ENCODE measurements around the gene IKZF1. TPM values are rescaled to one million over a fixed set of nuclear protein-coding genes. Genes with fewer than 3 reads are reported as not detected.

The IKZF1 gene
- total RNA-seq, 1 experiment from 2014 or later: 2.3 TPM

DNA sequence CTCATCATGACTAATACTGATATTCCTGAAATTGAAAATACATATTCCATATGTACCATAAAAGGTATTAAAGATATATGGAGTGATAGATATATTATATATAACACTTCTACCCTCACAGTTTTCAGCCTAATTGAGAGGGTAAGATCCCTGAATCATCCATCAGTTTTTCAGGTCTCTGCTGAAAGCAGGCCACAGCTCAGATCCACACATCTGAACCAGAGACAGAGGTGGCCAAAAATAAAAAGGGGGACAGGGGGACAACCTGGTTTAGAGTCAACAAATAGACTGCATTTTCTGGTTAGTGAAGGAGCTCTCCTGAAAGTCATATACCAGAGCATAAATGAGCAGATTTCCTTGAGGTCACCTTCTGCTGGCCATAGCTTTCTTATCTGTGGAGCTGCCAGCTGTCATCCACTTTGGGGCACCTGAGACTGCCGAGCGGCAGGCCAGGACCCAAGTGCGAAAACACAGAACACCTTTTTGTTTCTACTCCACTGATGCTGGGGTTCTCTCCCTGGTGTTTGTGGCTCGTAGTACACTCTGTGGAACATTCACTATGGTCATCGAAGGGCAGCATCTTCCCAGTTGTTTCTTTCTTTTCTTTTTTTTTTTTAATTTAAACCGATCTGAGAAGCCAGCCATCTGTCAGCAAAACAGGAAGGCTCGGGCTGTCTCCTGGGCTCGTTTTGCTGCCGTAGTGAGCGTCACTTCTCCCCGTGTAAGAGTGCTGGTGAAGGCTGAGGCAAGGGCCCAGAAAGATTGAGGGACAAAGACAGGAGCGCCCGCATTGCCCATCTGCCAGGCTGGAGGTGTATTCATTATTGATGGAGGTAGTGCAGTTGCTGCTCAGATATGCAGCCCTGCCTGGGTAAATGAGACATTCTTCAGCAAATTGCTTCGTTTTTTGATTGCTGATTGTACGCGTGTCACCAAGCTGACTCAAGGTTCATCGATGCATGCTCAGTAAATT, 13.5 kb downstream of the IKZF1 start:
- Mint-ChIP-seq H3K27me3 (ENCODE audit: low read depth) (peaks cover 9% of the 10 kb centered on the region; the same call in 1 of the 2 replicates), H3K4me3 (no peak overlapping the region), H3K9me3 (no peaks in the 10 kb centered on the region), H3K36me3 (no peaks in the 10 kb centered on the region), H3K27ac (no peak overlapping the region), H3K4me1 (peaks cover 58% of the 10 kb centered on the region)
- ChIA-PET POLR2A (no interaction called here), CTCF (interaction anchor here (1.4 kb wide), 1 partner anchor 113 kb away, joined by 3 read pairs; no protein-coding TSS in a partner anchor)
- no peak for DNase-seq (ENCODE audit: low spot score)
- no peak for ATAC-seq
- TF ChIP-seq, protein P1, sequence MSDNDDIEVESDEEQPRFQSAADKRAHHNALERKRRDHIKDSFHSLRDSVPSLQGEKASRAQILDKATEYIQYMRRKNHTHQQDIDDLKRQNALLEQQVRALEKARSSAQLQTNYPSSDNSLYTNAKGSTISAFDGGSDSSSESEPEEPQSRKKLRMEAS (CRISPR knock-in tag; IDR thresholded peaks at IDR 0.05): no peak
- TF ChIP-seq, protein P2, sequence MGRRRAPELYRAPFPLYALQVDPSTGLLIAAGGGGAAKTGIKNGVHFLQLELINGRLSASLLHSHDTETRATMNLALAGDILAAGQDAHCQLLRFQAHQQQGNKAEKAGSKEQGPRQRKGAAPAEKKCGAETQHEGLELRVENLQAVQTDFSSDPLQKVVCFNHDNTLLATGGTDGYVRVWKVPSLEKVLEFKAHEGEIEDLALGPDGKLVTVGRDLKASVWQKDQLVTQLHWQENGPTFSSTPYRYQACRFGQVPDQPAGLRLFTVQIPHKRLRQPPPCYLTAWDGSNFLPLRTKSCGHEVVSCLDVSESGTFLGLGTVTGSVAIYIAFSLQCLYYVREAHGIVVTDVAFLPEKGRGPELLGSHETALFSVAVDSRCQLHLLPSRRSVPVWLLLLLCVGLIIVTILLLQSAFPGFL (CRISPR knock-in tag; IDR thresholded peaks at IDR 0.05; ENCODE audit: borderline replicate concordance): no peak
- TF ChIP-seq MYBL2 (CRISPR knock-in tag; IDR thresholded peaks at IDR 0.05) (no peak), ZNF317 (CRISPR knock-in tag; IDR thresholded peaks at IDR 0.05; ENCODE audit: borderline replicate concordance, low read depth) (no peak), OVOL2 (CRISPR knock-in tag; IDR thresholded peaks at IDR 0.05; ENCODE audit: borderline replicate concordance) (no peak), GABPB1 (CRISPR knock-in tag; IDR thresholded peaks at IDR 0.05) (no peak), FOXJ3 (CRISPR knock-in tag; IDR thresholded peaks at IDR 0.05; ENCODE audit: borderline replicate concordance) (no peak)
- TF ChIP-seq, protein P3, sequence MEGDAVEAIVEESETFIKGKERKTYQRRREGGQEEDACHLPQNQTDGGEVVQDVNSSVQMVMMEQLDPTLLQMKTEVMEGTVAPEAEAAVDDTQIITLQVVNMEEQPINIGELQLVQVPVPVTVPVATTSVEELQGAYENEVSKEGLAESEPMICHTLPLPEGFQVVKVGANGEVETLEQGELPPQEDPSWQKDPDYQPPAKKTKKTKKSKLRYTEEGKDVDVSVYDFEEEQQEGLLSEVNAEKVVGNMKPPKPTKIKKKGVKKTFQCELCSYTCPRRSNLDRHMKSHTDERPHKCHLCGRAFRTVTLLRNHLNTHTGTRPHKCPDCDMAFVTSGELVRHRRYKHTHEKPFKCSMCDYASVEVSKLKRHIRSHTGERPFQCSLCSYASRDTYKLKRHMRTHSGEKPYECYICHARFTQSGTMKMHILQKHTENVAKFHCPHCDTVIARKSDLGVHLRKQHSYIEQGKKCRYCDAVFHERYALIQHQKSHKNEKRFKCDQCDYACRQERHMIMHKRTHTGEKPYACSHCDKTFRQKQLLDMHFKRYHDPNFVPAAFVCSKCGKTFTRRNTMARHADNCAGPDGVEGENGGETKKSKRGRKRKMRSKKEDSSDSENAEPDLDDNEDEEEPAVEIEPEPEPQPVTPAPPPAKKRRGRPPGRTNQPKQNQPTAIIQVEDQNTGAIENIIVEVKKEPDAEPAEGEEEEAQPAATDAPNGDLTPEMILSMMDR (IDR thresholded peaks at IDR 0.05): no peak
- TF ChIP-seq, protein P4, sequence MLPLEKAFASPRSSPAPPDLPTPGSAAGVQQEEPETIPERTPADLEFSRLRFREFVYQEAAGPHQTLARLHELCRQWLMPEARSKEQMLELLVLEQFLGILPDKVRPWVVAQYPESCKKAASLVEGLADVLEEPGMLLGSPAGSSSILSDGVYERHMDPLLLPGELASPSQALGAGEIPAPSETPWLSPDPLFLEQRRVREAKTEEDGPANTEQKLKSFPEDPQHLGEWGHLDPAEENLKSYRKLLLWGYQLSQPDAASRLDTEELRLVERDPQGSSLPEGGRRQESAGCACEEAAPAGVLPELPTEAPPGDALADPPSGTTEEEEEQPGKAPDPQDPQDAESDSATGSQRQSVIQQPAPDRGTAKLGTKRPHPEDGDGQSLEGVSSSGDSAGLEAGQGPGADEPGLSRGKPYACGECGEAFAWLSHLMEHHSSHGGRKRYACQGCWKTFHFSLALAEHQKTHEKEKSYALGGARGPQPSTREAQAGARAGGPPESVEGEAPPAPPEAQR (CRISPR knock-in tag; IDR thresholded peaks at IDR 0.05): no peak
- TF ChIP-seq, protein P5, sequence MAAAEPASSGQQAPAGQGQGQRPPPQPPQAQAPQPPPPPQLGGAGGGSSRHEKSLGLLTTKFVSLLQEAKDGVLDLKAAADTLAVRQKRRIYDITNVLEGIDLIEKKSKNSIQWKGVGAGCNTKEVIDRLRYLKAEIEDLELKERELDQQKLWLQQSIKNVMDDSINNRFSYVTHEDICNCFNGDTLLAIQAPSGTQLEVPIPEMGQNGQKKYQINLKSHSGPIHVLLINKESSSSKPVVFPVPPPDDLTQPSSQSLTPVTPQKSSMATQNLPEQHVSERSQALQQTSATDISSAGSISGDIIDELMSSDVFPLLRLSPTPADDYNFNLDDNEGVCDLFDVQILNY (CRISPR knock-in tag; IDR thresholded peaks at IDR 0.05): no peak
- TF ChIP-seq, protein P6, sequence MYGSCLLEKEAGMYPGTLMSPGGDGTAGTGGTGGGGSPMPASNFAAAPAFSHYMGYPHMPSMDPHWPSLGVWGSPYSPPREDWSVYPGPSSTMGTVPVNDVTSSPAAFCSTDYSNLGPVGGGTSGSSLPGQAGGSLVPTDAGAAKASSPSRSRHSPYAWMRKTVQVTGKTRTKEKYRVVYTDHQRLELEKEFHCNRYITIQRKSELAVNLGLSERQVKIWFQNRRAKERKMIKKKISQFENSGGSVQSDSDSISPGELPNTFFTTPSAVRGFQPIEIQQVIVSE (CRISPR knock-in tag; IDR thresholded peaks at IDR 0.05; ENCODE audit: borderline replicate concordance): no peak
- TF ChIP-seq, protein P7, sequence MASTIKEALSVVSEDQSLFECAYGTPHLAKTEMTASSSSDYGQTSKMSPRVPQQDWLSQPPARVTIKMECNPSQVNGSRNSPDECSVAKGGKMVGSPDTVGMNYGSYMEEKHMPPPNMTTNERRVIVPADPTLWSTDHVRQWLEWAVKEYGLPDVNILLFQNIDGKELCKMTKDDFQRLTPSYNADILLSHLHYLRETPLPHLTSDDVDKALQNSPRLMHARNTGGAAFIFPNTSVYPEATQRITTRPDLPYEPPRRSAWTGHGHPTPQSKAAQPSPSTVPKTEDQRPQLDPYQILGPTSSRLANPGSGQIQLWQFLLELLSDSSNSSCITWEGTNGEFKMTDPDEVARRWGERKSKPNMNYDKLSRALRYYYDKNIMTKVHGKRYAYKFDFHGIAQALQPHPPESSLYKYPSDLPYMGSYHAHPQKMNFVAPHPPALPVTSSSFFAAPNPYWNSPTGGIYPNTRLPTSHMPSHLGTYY (CRISPR knock-in tag; IDR thresholded peaks at IDR 0.05): no peak

DNA sequence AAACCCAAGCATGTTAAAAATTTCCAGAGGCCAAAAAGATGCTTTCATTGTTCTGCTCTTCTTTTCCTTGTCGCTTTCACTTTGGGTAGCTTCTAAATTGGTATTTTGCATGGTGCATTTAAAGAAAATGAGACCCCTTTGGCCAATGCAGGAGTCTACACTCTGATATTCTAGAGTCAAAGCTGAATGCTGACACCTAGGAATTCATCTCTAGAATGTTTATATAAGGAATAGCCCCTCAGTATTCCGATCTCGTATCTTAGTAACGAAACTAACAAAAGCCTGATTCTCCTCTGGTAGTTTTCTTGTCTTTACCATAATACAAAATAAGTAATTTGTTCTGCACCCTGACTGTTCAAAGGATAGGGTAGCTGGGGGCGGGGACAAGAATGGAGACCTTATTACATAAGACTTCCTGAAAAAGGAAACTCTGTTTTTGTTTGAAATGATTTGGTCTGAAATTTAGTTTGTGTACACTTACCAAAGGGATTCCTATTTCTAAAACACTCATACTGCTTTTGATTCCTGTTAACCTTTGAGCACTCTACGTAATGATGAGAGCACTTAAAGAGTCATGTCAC, 17.1 kb downstream of the IKZF1 start:
- CTCF ChIA-PET: interaction anchor here (0.7 kb wide), 1 partner anchor 839 kb away, joined by 3 read pairs; no protein-coding TSS in a partner anchor

More for the DNA sequence above, 17.1 kb downstream of the IKZF1 start:
- H3K27ac Mint-ChIP-seq: no peak overlapping the region
- ATAC-seq: no peak
- POLR2A ChIA-PET: no interaction called here
- TF ChIP-seq RELA (CRISPR knock-in tag; IDR thresholded peaks at IDR 0.05; ENCODE audit: borderline replicate concordance) (no peak), ZNF671 (CRISPR knock-in tag; IDR thresholded peaks at IDR 0.05) (no peak), ZNF423 (CRISPR knock-in tag; IDR thresholded peaks at IDR 0.05) (no peak), KAT7 (CRISPR knock-in tag; IDR thresholded peaks at IDR 0.05; ENCODE audit: borderline replicate concordance) (no peak), HMGA2 (CRISPR knock-in tag; IDR thresholded peaks at IDR 0.05) (no peak), ZBTB21 (CRISPR knock-in tag; IDR thresholded peaks at IDR 0.05; ENCODE audit: borderline replicate concordance) (no peak)
- TF ChIP-seq, protein P8, sequence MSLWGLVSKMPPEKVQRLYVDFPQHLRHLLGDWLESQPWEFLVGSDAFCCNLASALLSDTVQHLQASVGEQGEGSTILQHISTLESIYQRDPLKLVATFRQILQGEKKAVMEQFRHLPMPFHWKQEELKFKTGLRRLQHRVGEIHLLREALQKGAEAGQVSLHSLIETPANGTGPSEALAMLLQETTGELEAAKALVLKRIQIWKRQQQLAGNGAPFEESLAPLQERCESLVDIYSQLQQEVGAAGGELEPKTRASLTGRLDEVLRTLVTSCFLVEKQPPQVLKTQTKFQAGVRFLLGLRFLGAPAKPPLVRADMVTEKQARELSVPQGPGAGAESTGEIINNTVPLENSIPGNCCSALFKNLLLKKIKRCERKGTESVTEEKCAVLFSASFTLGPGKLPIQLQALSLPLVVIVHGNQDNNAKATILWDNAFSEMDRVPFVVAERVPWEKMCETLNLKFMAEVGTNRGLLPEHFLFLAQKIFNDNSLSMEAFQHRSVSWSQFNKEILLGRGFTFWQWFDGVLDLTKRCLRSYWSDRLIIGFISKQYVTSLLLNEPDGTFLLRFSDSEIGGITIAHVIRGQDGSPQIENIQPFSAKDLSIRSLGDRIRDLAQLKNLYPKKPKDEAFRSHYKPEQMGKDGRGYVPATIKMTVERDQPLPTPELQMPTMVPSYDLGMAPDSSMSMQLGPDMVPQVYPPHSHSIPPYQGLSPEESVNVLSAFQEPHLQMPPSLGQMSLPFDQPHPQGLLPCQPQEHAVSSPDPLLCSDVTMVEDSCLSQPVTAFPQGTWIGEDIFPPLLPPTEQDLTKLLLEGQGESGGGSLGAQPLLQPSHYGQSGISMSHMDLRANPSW (CRISPR knock-in tag; conservative IDR thresholded peaks at IDR 0.05; ENCODE audit: low read depth): no peak
- no peak overlapping the region for H3K4me3 Mint-ChIP-seq
- no peak for DNase-seq (ENCODE audit: low spot score)
- peaks cover 1% of the 10 kb centered on the region; the same call in 1 of the 2 replicates for H3K27me3 Mint-ChIP-seq (ENCODE audit: low read depth)
- peaks cover 29% of the 10 kb centered on the region for H3K4me1 Mint-ChIP-seq
- no peaks in the 10 kb centered on the region for H3K36me3 Mint-ChIP-seq
- H3K9me3 Mint-ChIP-seq: no peaks in the 10 kb centered on the region

All from WTC11 (cell line).